ENCODE measurements around the gene RSPH9. TPM values are rescaled to one million over a fixed set of nuclear protein-coding genes. Genes with fewer than 3 reads are reported as not detected.
A peak's percentile ranks its signal among the peaks of the same experiment; 100 is the strongest.

Gene RSPH9
- total RNA-seq, 1 donor from 2014 or later = 0.22 TPM

GRCh38 chr6:43687437-43688347 is 42.9 kb downstream of the RSPH9 start, which contains the start of gene MRPS18A:
TSS of gene MRPS18A (minus strand) at chr6:43687791. CDS start at chr6:43687779, 12 bp downstream.
- no peaks in the 10 kb centered on the region for H3K9me3 Mint-ChIP-seq (ENCODE audit: low read depth)
- peaks cover 20% of the 10 kb centered on the region for H3K4me1 Mint-ChIP-seq (ENCODE audit: low read depth)
- H3K27ac Mint-ChIP-seq (ENCODE audit: unreplicated experiment) = peak within 1 kb of the TSS; percentile 93
- H3K4me3 Mint-ChIP-seq (ENCODE audit: unreplicated experiment) = peak within 1 kb of the TSS; percentile 94
- DNase-seq (ENCODE audit: low spot score) = no peak
- no peak for TF ChIP-seq CTCF (IDR thresholded peaks at IDR 0.05)
- H3K27me3 Mint-ChIP-seq (ENCODE audit: low read depth) = no peaks in the 10 kb centered on the region
- H3K36me3 Mint-ChIP-seq (ENCODE audit: low read depth) = peaks cover 2% of the 10 kb centered on the region

- Mint-ChIP-seq H3K9me3 (ENCODE audit: low read depth) (no peaks in the 10 kb centered on the region), H3K36me3 (ENCODE audit: low read depth) (no peaks in the 10 kb centered on the region), H3K4me1 (ENCODE audit: low read depth) (peaks cover 20% of the 10 kb centered on the region), H3K27me3 (ENCODE audit: low read depth) (no peaks in the 10 kb centered on the region), H3K27ac (ENCODE audit: unreplicated experiment) (no peak overlapping the region), H3K4me3 (ENCODE audit: unreplicated experiment) (no peak overlapping the region)
- no peak for TF ChIP-seq CTCF (IDR thresholded peaks at IDR 0.05)
- DNase-seq (ENCODE audit: low spot score) = no peak
Measured at GRCh38 chr6:43689421-43689820, 44.6 kb downstream of the RSPH9 start.

- no peak for DNase-seq (ENCODE audit: low spot score)
- Mint-ChIP-seq H3K27me3 (ENCODE audit: low read depth) (no peaks in the 10 kb centered on the region), H3K9me3 (ENCODE audit: low read depth) (no peaks in the 10 kb centered on the region), H3K27ac (ENCODE audit: unreplicated experiment) (no peak overlapping the region), H3K4me1 (ENCODE audit: low read depth) (peaks cover 21% of the 10 kb centered on the region), H3K36me3 (ENCODE audit: low read depth) (no peaks in the 10 kb centered on the region), H3K4me3 (ENCODE audit: unreplicated experiment) (no peak overlapping the region)
- no peak for TF ChIP-seq CTCF (IDR thresholded peaks at IDR 0.05)
Measured at GRCh38 chr6:43695215-43695966, 50.6 kb downstream of the RSPH9 start.

GRCh38 chr6:43695967-43696291 is 51.1 kb downstream of the RSPH9 start:
- Mint-ChIP-seq H3K27ac (ENCODE audit: unreplicated experiment) (no peak overlapping the region), H3K9me3 (ENCODE audit: low read depth) (no peaks in the 10 kb centered on the region), H3K4me3 (ENCODE audit: unreplicated experiment) (no peak overlapping the region), H3K27me3 (ENCODE audit: low read depth) (no peaks in the 10 kb centered on the region), H3K4me1 (ENCODE audit: low read depth) (peaks cover 21% of the 10 kb centered on the region), H3K36me3 (ENCODE audit: low read depth) (no peaks in the 10 kb centered on the region)
- no peak for TF ChIP-seq CTCF (IDR thresholded peaks at IDR 0.05)
- no peak for DNase-seq (ENCODE audit: low spot score)

- H3K4me1 Mint-ChIP-seq (ENCODE audit: low read depth) = peaks cover 30% of the 10 kb centered on the region
- H3K36me3 Mint-ChIP-seq (ENCODE audit: low read depth) = no peaks in the 10 kb centered on the region
- H3K4me3 Mint-ChIP-seq (ENCODE audit: unreplicated experiment) = no peak overlapping the region
- H3K9me3 Mint-ChIP-seq (ENCODE audit: low read depth) = no peaks in the 10 kb centered on the region
- H3K27me3 Mint-ChIP-seq (ENCODE audit: low read depth) = no peaks in the 10 kb centered on the region
- no peak for DNase-seq (ENCODE audit: low spot score)
- no peak for TF ChIP-seq CTCF (IDR thresholded peaks at IDR 0.05)
- no peak overlapping the region for H3K27ac Mint-ChIP-seq (ENCODE audit: unreplicated experiment)
Measured at GRCh38 chr6:43697421-43697820, 52.6 kb downstream of the RSPH9 start.
